Measurements from ENCODE around the gene TMEM242.
A peak's percentile ranks its signal among the peaks of the same experiment; 100 is the strongest.

The TMEM242 gene

DNA sequence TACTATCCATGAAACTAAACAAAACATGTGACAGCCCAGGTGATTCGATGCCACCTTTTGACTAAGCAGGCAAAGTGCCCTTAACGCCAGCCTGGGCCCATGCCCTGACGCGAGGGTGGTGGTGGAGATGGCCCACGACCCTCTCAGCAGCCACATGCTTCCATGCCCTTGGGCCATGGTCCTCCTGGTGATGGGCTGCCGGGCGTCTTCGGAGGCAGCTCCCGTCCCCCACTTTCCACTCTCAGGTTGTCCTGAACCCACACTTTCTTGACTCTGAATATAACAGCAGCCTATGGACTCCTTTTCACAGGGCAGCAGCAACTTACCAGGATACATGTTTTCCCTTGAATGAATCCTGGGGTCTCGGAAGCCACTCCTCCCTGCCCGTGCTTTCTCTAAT, 33.6 kb downstream of the TMEM242 start:
- DNase-seq = no peak

DNA sequence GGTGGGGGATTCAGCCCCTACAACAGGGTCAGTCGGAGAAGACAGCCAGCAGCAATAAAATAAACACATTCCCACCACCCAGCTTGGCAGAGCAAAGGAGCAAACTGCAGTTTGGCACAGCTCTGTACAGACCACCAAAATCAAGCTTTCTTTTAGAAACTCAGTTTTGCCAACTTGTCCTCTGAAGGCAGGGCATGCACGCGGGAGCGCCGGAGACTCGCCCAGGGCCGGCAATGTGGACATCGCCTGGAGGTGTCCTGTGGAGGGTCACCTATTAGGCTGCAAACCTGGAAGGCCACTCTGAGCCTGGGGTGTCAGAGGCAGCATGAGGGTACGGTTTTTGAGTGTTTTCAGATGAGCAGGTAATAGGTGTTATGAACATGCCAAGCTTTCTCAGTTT, 34.7 kb downstream of the TMEM242 start:
- no peak for DNase-seq

GRCh38 chr6:157287923-157288322, 35.4 kb downstream of the TMEM242 start:
- DNase-seq = no peak

- no peak for DNase-seq
Measured at GRCh38 chr6:157287247-157287850, 36.0 kb downstream of the TMEM242 start.

- DNase-seq = no peak
Measured at GRCh38 chr6:157285422-157285779, 37.9 kb downstream of the TMEM242 start.

DNA sequence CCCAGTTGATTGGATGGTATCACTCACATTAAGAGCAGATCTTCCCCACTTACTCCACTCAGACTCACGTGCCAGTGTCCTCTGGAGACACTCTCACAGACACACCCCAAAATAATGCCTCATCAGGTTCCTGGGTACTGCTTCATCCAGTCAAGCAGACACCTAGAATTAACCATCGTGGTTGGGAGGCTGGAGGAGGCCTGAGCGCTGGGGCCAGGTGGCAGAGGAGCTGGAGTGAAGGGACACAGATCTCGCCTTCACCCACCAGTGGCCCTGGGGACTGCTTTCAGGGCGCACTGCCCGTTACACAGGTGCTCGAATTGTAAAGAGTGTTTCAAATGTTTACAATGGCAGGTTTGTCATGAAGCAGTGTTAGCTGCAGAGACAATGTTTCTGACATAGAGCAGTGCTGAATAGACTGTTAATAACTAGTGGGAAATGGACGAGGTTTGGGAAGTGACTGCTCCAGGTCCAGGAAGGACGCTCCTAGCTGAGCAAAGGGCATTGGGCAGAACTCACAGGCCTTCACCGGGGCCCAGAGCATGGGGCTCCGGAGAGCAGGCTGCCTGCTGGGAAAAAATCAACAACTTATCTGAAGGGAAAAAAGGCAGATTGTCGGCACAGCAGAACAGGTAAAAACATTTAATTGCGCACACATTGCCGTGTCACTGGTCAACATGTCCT, 38.4 kb downstream of the TMEM242 start:
- DNase-seq = no peak

GRCh38 chr6:157283900-157284737, 39.2 kb downstream of the TMEM242 start:
- no peak for DNase-seq

- no peak for DNase-seq
Measured at GRCh38 chr6:157283330-157283898, 39.9 kb downstream of the TMEM242 start.

DNA sequence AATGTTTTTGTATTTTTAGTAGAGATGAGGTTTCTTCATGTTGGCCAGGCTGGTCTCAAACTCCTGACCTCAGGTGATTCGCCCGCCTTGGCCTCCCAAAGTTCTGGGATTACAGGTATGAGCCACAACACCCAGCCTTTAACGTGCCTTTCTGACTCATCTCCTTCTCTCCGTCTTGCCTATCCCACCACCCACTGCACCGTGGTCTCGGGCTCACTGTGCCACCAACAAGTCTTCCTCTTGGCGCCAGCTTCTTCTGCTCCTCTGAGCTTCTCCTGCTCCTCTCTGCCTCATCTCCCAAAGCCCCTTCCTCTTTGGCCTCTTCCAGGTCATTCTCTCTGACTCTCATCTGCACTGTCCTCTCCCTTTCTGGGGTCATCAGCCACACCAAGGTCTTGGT, 41.0 kb downstream of the TMEM242 start:
- no peak for DNase-seq

DNA sequence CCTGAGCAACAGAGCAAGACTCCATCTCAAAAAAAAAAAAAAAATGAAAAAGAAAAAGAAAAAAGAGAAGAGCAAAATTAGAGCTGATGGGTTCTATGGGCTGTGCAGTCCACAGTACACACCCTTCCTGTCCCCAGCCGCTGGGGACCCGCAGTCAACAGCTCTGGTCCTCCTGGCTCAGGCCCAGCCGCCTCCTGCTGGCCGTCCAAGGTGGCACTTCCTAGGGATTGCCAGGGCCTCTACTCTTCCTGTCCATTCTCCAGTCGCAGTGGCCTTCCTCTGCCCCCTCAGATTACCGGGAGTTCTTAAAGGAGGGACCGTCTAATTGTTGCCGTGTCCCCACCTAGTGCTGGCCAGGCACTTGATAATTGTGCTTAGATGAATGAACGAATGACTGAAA, 41.7 kb downstream of the TMEM242 start:
- no peak for DNase-seq

DNA sequence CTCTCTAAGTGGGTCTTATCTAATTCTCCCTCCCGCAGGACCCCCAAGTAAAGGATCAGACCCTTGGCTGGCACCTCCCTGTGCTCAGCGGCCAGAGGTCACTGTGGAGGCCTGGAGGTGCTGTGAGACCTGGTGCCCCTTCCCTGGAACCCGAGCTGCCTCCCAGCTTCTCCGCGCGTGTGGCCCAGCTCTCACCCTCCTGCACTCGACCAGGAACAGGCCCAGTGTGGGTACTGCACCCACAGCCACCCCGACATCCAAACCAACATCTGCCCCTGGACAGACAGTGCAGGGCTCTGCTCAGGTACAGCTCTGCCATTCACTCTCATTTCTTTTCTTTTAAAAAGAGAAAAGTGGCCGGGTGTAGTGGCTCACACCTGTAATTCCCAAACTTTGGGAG, 42.4 kb downstream of the TMEM242 start:
- no peak for DNase-seq

GRCh38 chr6:157280157-157280556, 43.2 kb downstream of the TMEM242 start:
- DNase-seq = no peak

GRCh38 chr6:157278171-157278570, 45.1 kb downstream of the TMEM242 start:
- DNase-seq = no peak

GRCh38 chr6:157276731-157277130, 46.6 kb downstream of the TMEM242 start:
- no peak for DNase-seq

DNA sequence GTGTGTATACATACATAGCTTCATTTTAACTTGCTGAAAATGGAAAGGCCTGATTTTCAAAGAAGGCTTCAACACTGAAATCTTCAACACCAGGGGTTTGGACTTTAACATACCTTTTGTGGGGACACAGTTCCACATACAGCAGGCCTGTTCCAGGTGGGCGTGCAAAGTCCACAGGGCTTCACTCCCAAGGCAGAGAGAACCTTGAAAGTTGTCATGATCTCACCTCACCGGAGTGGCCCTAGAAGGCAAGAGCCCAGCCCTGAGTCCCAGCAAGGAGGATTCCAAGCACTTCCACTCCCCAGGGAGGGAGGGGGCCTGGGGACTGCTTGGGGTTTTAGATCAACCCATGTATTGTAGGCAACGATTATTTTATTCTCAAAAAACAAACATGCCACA, 47.2 kb downstream of the TMEM242 start:
- DNase-seq = no peak

- DNase-seq = peak; percentile 94
Measured at GRCh38 chr6:157274471-157275226, 48.7 kb downstream of the TMEM242 start.

DNA sequence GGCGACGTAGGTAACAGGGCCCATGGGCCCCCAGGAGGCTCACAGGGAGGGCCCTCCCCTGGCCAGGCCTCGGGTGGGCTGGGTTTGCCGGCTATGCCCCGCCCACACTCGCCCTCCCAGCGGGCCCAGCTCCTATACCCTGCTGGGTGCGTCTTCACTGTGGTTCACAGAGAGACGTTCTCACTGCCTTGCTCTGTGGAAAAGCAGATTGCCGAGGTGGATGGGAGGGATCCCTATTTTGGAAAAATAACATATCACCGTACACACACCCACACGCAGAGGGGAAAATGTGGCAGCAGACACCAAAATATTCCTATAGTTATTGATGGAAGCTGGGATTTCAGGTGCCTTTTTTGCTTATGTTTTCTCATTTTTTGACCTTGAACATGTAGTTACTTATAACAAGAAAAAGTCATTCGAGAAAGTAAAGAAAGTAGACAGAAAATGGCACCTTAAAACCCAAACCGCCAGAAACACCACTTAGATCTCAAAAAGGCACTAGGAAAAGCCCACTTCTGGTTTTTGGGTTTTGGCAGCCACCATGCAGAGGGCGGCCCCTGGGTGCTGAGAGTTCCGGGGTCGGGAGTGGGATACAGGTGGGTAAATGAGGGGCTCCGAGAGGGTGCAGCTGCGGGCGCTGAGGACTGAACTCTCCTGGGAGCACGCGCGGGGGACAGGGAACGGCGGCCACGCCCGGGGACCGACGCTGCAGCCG, 49.4 kb downstream of the TMEM242 start:
- DNase-seq = peak; percentile 46

DNA sequence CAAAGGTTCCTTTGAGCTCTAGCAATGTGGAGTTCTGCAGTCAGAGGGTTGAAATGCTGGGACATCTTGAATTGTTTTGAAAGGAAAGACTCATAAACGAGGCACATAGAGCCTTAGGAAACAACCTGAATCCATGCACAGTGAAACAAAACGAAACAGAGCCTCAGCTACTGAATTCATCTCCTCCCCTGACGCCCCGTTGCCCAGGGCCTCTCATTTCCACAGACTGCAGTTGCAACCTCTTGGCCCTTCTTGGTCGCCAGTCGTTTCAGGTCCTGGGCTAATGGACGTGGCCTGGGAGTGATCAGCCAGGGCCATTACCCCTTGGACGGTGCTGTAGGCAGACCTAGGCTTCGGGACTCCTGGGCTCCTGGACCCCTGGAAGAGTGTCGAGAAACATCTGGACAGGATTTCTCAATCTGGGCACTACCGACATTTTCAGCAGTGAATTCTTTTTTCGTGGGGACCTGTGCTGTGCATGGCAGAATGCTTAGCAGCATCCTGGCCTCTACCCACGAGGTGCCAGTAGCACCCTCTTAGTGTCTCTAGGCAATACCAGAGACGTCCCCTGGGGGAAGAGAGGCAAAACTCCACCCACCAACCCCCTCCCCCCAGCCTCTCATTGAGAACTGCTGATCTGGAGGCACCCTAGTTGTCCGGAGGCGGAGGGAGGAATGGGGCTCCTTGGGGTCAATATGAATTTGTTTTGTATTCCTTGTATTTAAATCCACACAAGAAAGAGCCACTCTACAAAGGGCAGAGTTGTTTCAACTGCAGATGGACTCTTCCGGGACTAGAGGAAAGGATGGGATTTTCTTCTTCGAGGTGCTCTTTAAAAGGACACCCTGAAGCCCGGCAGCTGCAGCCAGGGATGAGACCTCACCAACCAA, 50.2 kb downstream of the TMEM242 start:
- no peak for DNase-seq

DNA sequence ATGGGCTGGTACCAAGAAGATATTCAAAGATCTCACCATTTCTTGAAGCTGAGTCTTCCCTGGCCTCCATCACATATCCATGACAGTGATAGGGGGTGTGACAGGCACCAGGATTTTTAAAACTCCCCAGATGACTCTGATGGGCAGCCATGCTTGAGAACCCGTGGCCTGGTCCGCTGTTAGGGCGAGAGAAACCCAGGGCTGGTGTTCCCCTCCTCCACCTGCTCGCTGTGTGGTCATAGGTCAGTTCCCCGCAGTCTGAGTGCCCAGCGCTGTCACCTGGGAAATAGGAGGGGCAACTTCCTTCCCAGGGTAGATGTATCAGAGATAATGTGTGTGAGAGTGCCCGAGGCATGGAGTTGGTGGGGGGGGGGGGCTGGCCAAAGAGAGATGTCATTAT, 50.9 kb downstream of the TMEM242 start:
- no peak for DNase-seq

- no peak for DNase-seq
Measured at GRCh38 chr6:157271911-157272310, 51.4 kb downstream of the TMEM242 start.

DNA sequence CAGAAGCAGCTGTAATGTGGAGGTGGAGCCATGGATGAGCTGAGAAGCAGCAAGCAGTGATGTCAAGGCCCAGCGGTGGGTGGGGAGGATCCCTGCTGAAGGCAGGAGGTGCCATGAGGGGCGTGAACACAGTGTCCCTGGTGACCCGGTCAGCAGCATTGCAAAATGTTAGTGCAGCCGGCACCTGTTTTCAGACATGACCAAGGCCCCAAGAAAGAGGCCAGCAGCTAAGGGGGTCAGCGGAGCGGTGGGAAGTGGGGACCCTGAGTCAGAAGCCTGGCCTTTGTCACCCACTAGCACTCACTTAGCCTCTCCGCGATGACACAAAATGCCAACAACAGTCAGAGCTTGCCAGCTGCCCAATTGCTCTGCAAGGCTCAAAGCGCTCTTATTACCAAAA, 51.9 kb downstream of the TMEM242 start:
- no peak for DNase-seq
